ENCODE data around the gene ATP6V1B1.

DNA sequence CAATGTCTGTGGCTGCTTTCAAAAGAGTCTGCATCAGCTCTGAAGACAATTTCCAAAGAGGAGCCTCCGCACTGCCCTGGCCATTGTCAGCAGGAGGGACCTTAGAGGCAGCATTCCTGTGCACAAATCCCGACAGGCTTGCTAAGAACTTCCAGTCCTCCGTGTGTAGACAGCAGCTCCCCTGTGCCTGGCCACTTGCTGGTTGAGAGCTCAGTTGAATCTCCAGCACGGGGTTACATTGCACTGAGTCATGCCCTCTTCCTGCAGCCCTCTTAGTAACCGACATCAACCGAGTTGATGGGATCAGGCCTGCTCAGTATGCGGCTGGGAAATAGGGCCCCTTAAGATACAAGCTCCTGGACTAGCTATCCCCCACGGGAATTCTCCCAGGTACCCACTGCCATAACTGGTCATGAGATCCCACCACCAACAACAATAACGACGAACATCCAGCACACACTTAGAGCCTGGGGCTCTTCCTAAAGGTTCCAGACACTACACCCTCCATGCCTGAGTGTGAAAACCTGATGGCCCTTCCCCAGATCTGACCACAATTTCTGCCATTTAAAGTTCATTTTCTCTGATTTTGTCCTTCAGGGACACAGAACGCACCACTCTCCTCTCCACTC, 12.0 kb downstream of the ATP6V1B1 start:
- TF ChIP-seq CTCF (IDR thresholded peaks at IDR 0.05; ENCODE audit: low read depth, low read length) (no peak), EZH2phosphoT487 (IDR thresholded peaks at IDR 0.05; ENCODE audit: low read depth) (no peak)

Data from OCI-LY3 (cell line).